Measurements from ENCODE around the gene ARTN.

The ARTN gene

GRCh38 chr1:43912607-43913006 is 21.0 kb upstream of the ARTN start:
- Histone ChIP-seq H3K4me3 (ENCODE audit: insufficient read length, low read depth) (no peak overlapping the region), H3K27me3 (ENCODE audit: insufficient read depth, insufficient read length) (no peaks in the 10 kb centered on the region), H3K9ac (ENCODE audit: insufficient read length, low read depth) (no peak overlapping the region), H3K4me1 (ENCODE audit: insufficient read depth, insufficient read length) (peaks cover 11% of the 10 kb centered on the region), H3K36me3 (ENCODE audit: insufficient read depth, insufficient read length, low read length) (peaks cover 7% of the 10 kb centered on the region), H3K9me3 (ENCODE audit: insufficient read depth, low read length) (no peaks in the 10 kb centered on the region)
- no peak for DNase-seq (ENCODE audit: low read depth, low spot score)
- TF ChIP-seq SUZ12 (IDR thresholded peaks at IDR 0.05; ENCODE audit: extremely low read depth, insufficient read depth, insufficient read length) = no peak
- TF ChIP-seq YY1 (IDR thresholded peaks at IDR 0.05; ENCODE audit: insufficient read depth, insufficient read length) = no peak
- TF ChIP-seq ZNF274 (IDR thresholded peaks at IDR 0.05; ENCODE audit: low read depth, low read length) = no peak

GRCh38 chr1:43913051-43913501 is 20.5 kb upstream of the ARTN start:
- H3K9ac ChIP-seq (ENCODE audit: insufficient read length, low read depth) = no peak overlapping the region
- no peaks in the 10 kb centered on the region for H3K27me3 ChIP-seq (ENCODE audit: insufficient read depth, insufficient read length)
- DNase-seq (ENCODE audit: low read depth, low spot score) = no peak
- H3K36me3 ChIP-seq (ENCODE audit: insufficient read depth, insufficient read length, low read length) = peaks cover 7% of the 10 kb centered on the region
- TF ChIP-seq ZNF274 (IDR thresholded peaks at IDR 0.05; ENCODE audit: low read depth, low read length) (no peak), YY1 (IDR thresholded peaks at IDR 0.05; ENCODE audit: insufficient read depth, insufficient read length) (no peak), SUZ12 (IDR thresholded peaks at IDR 0.05; ENCODE audit: extremely low read depth, insufficient read depth, insufficient read length) (no peak)
- H3K9me3 ChIP-seq (ENCODE audit: insufficient read depth, low read length) = no peaks in the 10 kb centered on the region
- H3K4me1 ChIP-seq (ENCODE audit: insufficient read depth, insufficient read length) = peaks cover 11% of the 10 kb centered on the region
- H3K4me3 ChIP-seq (ENCODE audit: insufficient read length, low read depth) = no peak overlapping the region

DNA sequence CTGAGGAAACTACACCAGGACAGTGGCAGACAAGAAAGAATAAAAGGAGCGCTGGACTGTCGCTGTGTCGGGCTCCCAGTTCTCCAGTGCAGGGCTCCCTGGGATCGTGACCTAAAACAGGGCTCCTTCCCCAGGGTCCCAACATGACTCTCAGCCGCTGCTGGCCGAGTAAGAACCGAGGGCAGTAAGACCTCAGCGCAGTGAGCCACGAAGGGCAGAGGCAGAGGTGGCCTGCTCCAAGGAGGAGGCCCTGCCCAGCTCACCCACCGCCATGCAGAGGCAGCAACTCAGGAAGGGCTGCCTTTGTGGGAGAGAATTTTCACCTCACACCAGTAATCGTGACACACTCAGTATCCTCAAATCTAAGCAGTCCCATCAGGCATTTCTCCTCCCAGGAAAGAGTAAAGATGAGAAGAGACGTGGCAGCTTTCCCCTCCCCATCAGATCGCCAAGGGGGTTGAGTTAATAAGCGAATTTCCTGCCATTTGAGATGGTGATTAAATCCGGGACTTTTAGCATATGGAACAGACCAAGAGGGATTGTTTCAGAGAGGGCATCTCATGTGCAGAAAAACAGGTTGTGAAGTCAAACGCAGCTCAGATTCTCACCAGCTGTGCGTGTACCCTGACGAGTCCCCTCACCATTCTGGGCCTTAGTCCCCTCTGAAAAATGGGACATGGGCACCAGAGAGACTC is 19.8 kb upstream of the ARTN start:
- DNase-seq (ENCODE audit: low read depth, low spot score) = no peak
- peaks cover 11% of the 10 kb centered on the region for H3K4me1 ChIP-seq (ENCODE audit: insufficient read depth, insufficient read length)
- H3K9ac ChIP-seq (ENCODE audit: insufficient read length, low read depth) = no peak overlapping the region
- no peaks in the 10 kb centered on the region for H3K9me3 ChIP-seq (ENCODE audit: insufficient read depth, low read length)
- H3K36me3 ChIP-seq (ENCODE audit: insufficient read depth, insufficient read length, low read length) = peaks cover 7% of the 10 kb centered on the region
- no peak overlapping the region for H3K4me3 ChIP-seq (ENCODE audit: insufficient read length, low read depth)
- TF ChIP-seq ZNF274 (IDR thresholded peaks at IDR 0.05; ENCODE audit: low read depth, low read length) (no peak), SUZ12 (IDR thresholded peaks at IDR 0.05; ENCODE audit: extremely low read depth, insufficient read depth, insufficient read length) (no peak), YY1 (IDR thresholded peaks at IDR 0.05; ENCODE audit: insufficient read depth, insufficient read length) (no peak)
- H3K27me3 ChIP-seq (ENCODE audit: insufficient read depth, insufficient read length) = no peaks in the 10 kb centered on the region

DNA sequence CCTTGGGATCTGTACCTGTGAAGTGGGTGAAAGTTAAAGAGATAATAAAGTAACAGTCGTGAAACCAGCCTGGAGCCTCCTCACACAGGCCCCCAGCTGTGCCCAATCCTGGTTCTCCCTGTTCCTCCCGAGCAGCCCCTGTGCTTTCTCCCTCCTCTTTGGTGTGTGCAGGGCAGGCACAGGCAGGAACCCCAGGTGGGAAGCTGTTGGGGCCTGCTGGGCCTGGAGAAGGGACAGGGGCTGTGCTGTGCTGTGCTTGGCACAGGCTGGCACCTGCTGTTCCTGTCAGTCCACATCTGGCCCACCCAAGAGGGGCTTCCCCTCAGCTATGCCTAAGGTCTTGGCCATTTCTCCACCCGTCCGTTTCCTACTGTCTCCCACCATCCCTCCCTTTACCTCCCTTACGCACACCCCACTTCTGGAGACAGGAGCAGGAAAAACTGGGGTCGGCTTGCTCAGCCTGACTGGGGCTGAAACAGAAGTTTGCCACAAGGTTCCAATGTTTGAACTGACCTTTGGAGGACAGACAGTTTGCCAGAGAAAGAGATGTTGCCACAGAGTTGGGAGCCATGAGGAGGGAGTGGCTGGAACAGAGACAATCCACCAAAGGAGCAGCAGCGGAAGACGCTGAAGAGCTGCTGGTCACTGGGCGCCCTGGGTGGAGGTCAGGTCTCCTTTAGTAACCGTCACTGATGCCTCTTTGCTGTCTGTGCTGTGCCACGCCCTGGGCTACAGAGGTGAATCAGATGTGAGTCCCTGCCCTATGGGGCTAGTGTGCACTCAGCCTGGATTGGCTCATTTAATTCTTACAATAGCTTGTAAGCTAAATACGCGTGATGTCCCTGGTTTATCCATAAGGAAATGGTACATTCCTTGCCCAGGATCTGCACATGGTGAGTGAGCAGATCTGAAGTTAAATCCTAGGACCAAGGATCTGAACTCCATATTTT is 18.8 kb upstream of the ARTN start:
- peaks cover 7% of the 10 kb centered on the region for H3K36me3 ChIP-seq (ENCODE audit: insufficient read depth, insufficient read length, low read length)
- H3K4me1 ChIP-seq (ENCODE audit: insufficient read depth, insufficient read length) = peaks cover 15% of the 10 kb centered on the region
- H3K4me3 ChIP-seq (ENCODE audit: insufficient read length, low read depth) = no peak overlapping the region
- no peaks in the 10 kb centered on the region for H3K9me3 ChIP-seq (ENCODE audit: insufficient read depth, low read length)
- DNase-seq (ENCODE audit: low read depth, low spot score) = no peak
- TF ChIP-seq YY1 (IDR thresholded peaks at IDR 0.05; ENCODE audit: insufficient read depth, insufficient read length) (no peak), ZNF274 (IDR thresholded peaks at IDR 0.05; ENCODE audit: low read depth, low read length) (no peak), SUZ12 (IDR thresholded peaks at IDR 0.05; ENCODE audit: extremely low read depth, insufficient read depth, insufficient read length) (no peak)
- H3K9ac ChIP-seq (ENCODE audit: insufficient read length, low read depth) = no peak overlapping the region
- no peaks in the 10 kb centered on the region for H3K27me3 ChIP-seq (ENCODE audit: insufficient read depth, insufficient read length)

GRCh38 chr1:43919906-43920305 is 13.7 kb upstream of the ARTN start:
- no peak overlapping the region for H3K9ac ChIP-seq (ENCODE audit: insufficient read length, low read depth)
- DNase-seq (ENCODE audit: low read depth, low spot score) = no peak
- no peak for TF ChIP-seq YY1 (IDR thresholded peaks at IDR 0.05; ENCODE audit: insufficient read depth, insufficient read length)
- TF ChIP-seq SUZ12 (IDR thresholded peaks at IDR 0.05; ENCODE audit: extremely low read depth, insufficient read depth, insufficient read length) = no peak
- no peak for TF ChIP-seq ZNF274 (IDR thresholded peaks at IDR 0.05; ENCODE audit: low read depth, low read length)

GRCh38 chr1:43921022-43921421 is 12.6 kb upstream of the ARTN start:
- peaks cover 3% of the 10 kb centered on the region for H3K4me1 ChIP-seq (ENCODE audit: insufficient read depth, insufficient read length)

More at GRCh38 chr1:43919906-43920305, 13.7 kb upstream of the ARTN start:
- H3K36me3 ChIP-seq (ENCODE audit: insufficient read depth, insufficient read length, low read length) = peaks cover 3% of the 10 kb centered on the region
- H3K4me3 ChIP-seq (ENCODE audit: insufficient read length, low read depth) = no peak overlapping the region
- no peaks in the 10 kb centered on the region for H3K9me3 ChIP-seq (ENCODE audit: insufficient read depth, low read length)
- H3K4me1 ChIP-seq (ENCODE audit: insufficient read depth, insufficient read length) = peaks cover 3% of the 10 kb centered on the region
- no peaks in the 10 kb centered on the region for H3K27me3 ChIP-seq (ENCODE audit: insufficient read depth, insufficient read length)

DNA sequence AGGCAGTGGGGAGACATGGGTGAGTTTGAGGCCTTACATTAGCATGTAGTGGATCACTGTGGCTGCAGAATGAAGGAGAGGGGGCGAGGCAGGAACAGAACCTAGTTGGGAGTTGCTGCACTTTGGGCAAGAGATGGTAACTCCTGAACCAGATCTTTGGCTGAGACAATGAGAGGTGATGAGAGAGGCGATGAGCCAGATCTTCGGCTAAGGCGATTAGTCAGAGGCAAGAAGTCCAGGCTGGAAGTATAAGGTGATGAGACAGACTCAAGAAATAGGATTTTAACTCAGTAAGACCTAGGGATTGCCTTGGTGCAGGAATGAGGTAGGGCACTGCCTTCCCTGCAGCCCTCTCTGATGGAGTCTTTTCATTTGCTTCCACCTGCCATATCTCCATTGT is 9.1 kb upstream of the ARTN start:
- DNase-seq (ENCODE audit: low read depth, low spot score) = no peak
- H3K9ac ChIP-seq (ENCODE audit: insufficient read length, low read depth) = no peak overlapping the region
- H3K36me3 ChIP-seq (ENCODE audit: insufficient read depth, insufficient read length, low read length) = peaks cover 12% of the 10 kb centered on the region
- H3K4me1 ChIP-seq (ENCODE audit: insufficient read depth, insufficient read length) = peaks cover under 1% of the 10 kb centered on the region
- no peaks in the 10 kb centered on the region for H3K27me3 ChIP-seq (ENCODE audit: insufficient read depth, insufficient read length)
- H3K9me3 ChIP-seq (ENCODE audit: insufficient read depth, low read length) = no peaks in the 10 kb centered on the region
- no peak overlapping the region for H3K4me3 ChIP-seq (ENCODE audit: insufficient read length, low read depth)
- TF ChIP-seq ZNF274 (IDR thresholded peaks at IDR 0.05; ENCODE audit: low read depth, low read length) (no peak), SUZ12 (IDR thresholded peaks at IDR 0.05; ENCODE audit: extremely low read depth, insufficient read depth, insufficient read length) (no peak), YY1 (IDR thresholded peaks at IDR 0.05; ENCODE audit: insufficient read depth, insufficient read length) (no peak)

More at GRCh38 chr1:43921022-43921421, 12.6 kb upstream of the ARTN start:
- Histone ChIP-seq H3K9me3 (ENCODE audit: insufficient read depth, low read length) (no peaks in the 10 kb centered on the region), H3K4me3 (ENCODE audit: insufficient read length, low read depth) (no peak overlapping the region), H3K36me3 (ENCODE audit: insufficient read depth, insufficient read length, low read length) (peaks cover 11% of the 10 kb centered on the region), H3K27me3 (ENCODE audit: insufficient read depth, insufficient read length) (no peaks in the 10 kb centered on the region), H3K9ac (ENCODE audit: insufficient read length, low read depth) (no peak overlapping the region)
- DNase-seq (ENCODE audit: low read depth, low spot score) = no peak
- TF ChIP-seq ZNF274 (IDR thresholded peaks at IDR 0.05; ENCODE audit: low read depth, low read length) (no peak), YY1 (IDR thresholded peaks at IDR 0.05; ENCODE audit: insufficient read depth, insufficient read length) (no peak), SUZ12 (IDR thresholded peaks at IDR 0.05; ENCODE audit: extremely low read depth, insufficient read depth, insufficient read length) (no peak)
